Stimulated activated naive CD8-positive, alpha-beta T cell treated with anti-CD3 and anti-CD28 coated beads, Interleukin-15, Interleukin-2, amounts not matched to agents 100 U/mL and 50 U/mL, for 24 hours (primary cell): ENCODE measurements around the gene P4HA1.

Source experiments
- ATAC-seq: fragments of 150-1000 bp; cut with Tn5 transposase; one replicate; pipeline ENCODE4 v1.10.0; 2021
- DNase-seq: peaks from one replicate; pipeline ENCODE4 v3.0.0; 2021

P4HA1 gene

GRCh38 chr10:72979709-72980108 lies 117.0 kb downstream of the P4HA1 start:
- no peak for DNase-seq
- ATAC-seq = no peak

- ATAC-seq = no peak
- DNase-seq = no peak
Observed at GRCh38 chr10:72976886-72977285, 119.8 kb downstream of the P4HA1 start.
